Measurements from ENCODE around the gene FADS6.

FADS6 gene

DNA sequence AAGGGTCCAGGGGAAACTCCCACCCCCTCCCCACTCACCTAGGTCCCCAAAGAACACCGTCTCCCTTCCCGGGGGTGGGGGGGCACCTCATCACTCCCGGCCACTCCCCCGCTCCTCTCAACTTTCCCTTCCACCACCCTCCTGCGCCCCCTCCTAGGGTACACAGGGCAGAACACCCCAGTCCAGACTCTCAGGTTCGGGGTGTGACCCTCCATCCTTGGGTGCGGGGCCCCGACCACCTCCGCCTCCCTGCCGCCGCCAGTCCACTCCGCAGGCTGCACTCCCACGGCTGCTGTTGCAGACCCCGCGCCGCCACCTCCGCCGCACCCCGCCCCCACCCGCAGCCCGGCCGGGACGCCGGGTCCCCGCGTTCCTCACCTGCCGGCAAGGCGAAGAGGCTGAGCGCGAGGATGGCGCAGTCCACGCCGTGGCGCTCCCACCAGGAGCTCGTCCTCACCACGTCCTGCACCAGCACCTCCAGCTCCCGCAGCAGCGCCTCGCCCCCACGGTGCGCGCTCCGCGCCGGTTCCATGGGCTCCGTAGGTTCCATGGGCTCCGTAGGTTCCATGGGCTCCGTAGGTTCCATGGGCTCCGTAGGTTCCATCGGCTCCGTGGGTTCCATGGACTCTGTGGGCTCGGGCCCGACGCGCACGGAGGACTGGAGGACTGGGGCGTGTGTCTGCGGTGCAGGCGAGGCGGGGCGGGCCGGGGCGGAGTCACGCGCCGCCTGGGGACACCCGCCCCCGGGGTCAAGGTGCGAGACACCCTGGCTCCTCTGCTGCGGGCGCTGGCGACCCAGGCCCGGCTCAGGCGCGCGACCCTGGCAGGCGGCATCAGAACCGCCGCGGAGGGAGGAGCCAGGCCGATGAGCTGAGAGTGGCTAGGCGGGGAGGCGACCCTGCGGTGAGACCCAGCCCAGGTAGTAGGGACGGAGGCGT is at the start of gene FADS6:
Gene FADS6, minus strand, starts transcription at position 660 of the 938 bp plus-strand sequence. Its CDS starts 38 bp downstream, at position 622.
- no peak within 1 kb of the TSS for H3K27ac ChIP-seq
- no peak for TF ChIP-seq ZFX (IDR thresholded peaks at IDR 0.05)

- TF ChIP-seq, protein P1, sequence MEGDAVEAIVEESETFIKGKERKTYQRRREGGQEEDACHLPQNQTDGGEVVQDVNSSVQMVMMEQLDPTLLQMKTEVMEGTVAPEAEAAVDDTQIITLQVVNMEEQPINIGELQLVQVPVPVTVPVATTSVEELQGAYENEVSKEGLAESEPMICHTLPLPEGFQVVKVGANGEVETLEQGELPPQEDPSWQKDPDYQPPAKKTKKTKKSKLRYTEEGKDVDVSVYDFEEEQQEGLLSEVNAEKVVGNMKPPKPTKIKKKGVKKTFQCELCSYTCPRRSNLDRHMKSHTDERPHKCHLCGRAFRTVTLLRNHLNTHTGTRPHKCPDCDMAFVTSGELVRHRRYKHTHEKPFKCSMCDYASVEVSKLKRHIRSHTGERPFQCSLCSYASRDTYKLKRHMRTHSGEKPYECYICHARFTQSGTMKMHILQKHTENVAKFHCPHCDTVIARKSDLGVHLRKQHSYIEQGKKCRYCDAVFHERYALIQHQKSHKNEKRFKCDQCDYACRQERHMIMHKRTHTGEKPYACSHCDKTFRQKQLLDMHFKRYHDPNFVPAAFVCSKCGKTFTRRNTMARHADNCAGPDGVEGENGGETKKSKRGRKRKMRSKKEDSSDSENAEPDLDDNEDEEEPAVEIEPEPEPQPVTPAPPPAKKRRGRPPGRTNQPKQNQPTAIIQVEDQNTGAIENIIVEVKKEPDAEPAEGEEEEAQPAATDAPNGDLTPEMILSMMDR (conservative IDR thresholded peaks at IDR 0.05): no peak
- TF ChIP-seq ZFX (IDR thresholded peaks at IDR 0.05): no peak
- no peak overlapping the region for H3K27ac ChIP-seq
Observed at GRCh38 chr17:74941128-74941725, 47.8 kb upstream of the FADS6 start.

DNA sequence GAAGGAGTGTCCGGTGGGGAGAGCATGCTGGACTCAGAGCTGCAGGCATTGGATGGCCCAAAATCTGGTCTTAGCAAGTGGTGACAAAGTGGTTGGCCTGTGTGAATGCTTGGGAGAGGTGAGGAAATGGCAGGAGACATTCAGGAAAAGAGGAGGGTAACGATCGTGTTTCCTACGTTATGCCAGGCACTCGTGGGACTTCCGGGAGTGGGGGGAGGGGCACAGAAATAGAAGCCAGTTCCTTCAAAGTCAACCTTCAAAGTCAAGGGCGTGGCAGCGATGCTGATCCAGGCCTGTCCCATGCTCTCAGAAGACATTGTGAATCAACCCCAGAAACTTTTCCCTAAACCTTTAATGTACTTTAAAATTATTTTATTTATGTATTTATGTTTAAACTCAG is 46.1 kb upstream of the FADS6 start:
- no peak overlapping the region for H3K27ac ChIP-seq
- TF ChIP-seq, protein P1 (conservative IDR thresholded peaks at IDR 0.05): no peak
- TF ChIP-seq ZFX (IDR thresholded peaks at IDR 0.05): no peak

DNA sequence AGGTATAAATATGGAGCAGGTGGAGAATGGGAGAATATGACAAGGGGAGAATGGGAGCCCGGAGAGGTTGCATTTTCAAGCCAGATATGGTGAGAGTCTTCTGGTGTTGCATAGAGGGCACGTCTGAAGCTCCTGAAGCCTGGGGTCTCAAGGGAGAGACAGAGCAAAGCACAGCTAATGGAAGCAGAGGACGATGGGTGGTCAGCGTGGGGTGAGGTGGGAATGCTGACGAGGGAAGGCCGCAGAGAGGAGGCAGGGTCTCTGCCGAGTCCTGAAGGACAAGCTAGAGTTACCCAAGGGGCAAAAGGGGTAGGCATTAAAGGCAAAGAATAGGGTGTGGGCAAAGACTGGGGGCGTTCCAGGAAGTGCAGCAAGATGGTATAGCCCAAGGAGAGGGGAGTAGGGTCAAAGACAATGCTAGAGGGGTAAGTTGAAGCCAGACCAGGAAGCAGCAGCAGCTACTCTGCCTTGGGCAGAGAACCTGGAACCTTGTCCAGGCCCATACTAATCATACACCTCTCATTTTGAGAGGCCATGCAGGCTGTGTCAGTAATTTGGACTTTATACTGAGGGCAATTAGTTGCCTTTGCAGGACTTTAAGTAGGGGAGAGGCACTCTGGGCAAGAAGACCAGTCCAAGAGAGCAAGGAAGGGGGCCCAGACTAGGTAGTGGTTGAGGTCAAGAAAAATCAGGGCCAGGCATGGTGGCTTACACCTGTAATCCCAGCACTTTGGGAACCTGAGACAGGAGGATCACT is 44.9 kb upstream of the FADS6 start:
- no peak for TF ChIP-seq ZFX (IDR thresholded peaks at IDR 0.05)
- TF ChIP-seq, protein P1 (conservative IDR thresholded peaks at IDR 0.05): no peak
- no peak overlapping the region for H3K27ac ChIP-seq

DNA sequence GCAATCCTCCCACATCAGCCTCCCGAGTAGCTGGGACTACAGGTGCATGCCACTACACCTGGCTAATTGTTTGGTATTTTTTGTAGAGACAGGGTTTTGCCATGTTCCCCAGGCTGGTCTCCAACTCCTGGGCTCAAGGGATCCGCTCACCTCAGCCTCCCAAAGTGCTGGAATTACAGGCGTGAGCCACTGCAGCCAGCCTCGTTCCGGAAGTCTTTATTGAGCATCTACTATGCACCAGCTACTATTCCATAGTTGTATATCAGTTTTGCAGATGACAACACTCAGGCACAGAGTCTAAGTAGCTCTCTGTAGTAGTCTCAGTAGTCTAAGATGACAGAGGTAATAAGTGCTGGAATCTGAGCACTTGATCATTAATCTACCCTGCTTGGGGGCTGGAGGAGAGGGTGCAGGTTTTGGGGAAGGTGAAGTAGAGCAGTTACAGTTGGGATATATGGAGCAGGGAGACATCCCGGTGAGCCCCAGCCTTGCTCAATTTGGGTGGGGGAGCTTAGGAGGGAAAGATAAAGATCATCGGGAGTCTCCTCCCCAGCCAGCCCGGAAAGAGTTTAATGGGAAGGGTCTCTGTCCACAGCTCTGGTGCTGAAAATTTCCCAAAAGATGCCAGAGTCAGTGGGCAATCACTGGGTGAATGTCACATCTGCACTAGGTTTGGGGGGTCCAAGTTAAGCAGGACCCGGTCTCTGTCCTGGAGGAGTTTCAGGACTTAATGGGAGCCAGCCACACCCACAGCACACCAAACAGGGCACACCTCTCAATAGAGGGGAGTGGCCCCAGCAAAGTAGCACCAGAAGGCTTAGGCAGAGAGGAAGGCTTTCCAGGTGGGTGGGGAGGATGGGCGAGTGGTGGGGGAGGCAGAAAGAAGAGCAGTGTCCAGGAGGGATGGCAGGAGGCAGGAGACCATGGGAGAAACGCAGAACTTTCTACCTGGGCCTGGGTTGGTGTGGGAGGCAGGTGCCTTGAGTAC is 43.9 kb upstream of the FADS6 start:
- TF ChIP-seq, protein P1 (conservative IDR thresholded peaks at IDR 0.05): no peak
- TF ChIP-seq ZFX (IDR thresholded peaks at IDR 0.05): no peak
- no peak overlapping the region for H3K27ac ChIP-seq

GRCh38 chr17:74936470-74936799 is 43.0 kb upstream of the FADS6 start:
- TF ChIP-seq ZFX (IDR thresholded peaks at IDR 0.05): no peak
- H3K27ac ChIP-seq: no peak overlapping the region

GRCh38 chr17:74935585-74936469 is 42.4 kb upstream of the FADS6 start, which contains the start of gene OTOP3:
Gene OTOP3, plus strand, starts transcription at chr17:74935898. Its CDS starts 24 bp downstream, at chr17:74935922.
- TF ChIP-seq ZFX (IDR thresholded peaks at IDR 0.05): no peak
- TF ChIP-seq, protein P1 (conservative IDR thresholded peaks at IDR 0.05): no peak
- no peak within 1 kb of the TSS for H3K27ac ChIP-seq
